Mesenteric fat pad (tissue), 1 donor: ENCODE data around the gene TCIRG1. TPM values are rescaled to one million over a fixed set of nuclear protein-coding genes. Genes with fewer than 3 reads are reported as not detected.
"Not testable (repeated sequence)": the region's sequence is repeated elsewhere in the genome, so short reads cannot be mapped to it uniquely, and the experiment has no call there.

Experiments used
- DNase-seq: peaks from one replicate; pipeline ENCODE4 v3.0.0-alpha.2; 2020; ENCODE audit warnings: low spot score
- long read RNA-seq: library from polyadenylated mRNA; unstranded; transcript quantifications from one replicate; pipeline ENCODE4 v2.0.0, GENCODE V29; 2020
- total RNA-seq: library from RNA; stranded (reverse); fragmentation: NEBNext Ultra II Directional; extraction: Animal tissue kit (Norgen Biotek cat#: 25700); gene quantifications from one replicate; pipeline ENCODE4 v1.2.1, GENCODE V29; 2021
- donor health status: DM: yes; HTN: yes; CAD: no.

Gene TCIRG1, protein sequence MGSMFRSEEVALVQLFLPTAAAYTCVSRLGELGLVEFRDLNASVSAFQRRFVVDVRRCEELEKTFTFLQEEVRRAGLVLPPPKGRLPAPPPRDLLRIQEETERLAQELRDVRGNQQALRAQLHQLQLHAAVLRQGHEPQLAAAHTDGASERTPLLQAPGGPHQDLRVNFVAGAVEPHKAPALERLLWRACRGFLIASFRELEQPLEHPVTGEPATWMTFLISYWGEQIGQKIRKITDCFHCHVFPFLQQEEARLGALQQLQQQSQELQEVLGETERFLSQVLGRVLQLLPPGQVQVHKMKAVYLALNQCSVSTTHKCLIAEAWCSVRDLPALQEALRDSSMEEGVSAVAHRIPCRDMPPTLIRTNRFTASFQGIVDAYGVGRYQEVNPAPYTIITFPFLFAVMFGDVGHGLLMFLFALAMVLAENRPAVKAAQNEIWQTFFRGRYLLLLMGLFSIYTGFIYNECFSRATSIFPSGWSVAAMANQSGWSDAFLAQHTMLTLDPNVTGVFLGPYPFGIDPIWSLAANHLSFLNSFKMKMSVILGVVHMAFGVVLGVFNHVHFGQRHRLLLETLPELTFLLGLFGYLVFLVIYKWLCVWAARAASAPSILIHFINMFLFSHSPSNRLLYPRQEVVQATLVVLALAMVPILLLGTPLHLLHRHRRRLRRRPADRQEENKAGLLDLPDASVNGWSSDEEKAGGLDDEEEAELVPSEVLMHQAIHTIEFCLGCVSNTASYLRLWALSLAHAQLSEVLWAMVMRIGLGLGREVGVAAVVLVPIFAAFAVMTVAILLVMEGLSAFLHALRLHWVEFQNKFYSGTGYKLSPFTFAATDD
- 112 TPM for total RNA-seq
- long read RNA-seq, transcript TCIRG1-201 (20 exons, 2,677 nt): major isoform, 106 of 328 reads
- long read RNA-seq, transcript TCIRG1-213 (15 exons, 2,457 nt): minor isoform, 24 of 328 reads
- long read RNA-seq, partial matches to known transcripts: 80 of 328 reads
- long read RNA-seq, other reads (novel, unspliced or antisense): 114 of 328 reads

DNA sequence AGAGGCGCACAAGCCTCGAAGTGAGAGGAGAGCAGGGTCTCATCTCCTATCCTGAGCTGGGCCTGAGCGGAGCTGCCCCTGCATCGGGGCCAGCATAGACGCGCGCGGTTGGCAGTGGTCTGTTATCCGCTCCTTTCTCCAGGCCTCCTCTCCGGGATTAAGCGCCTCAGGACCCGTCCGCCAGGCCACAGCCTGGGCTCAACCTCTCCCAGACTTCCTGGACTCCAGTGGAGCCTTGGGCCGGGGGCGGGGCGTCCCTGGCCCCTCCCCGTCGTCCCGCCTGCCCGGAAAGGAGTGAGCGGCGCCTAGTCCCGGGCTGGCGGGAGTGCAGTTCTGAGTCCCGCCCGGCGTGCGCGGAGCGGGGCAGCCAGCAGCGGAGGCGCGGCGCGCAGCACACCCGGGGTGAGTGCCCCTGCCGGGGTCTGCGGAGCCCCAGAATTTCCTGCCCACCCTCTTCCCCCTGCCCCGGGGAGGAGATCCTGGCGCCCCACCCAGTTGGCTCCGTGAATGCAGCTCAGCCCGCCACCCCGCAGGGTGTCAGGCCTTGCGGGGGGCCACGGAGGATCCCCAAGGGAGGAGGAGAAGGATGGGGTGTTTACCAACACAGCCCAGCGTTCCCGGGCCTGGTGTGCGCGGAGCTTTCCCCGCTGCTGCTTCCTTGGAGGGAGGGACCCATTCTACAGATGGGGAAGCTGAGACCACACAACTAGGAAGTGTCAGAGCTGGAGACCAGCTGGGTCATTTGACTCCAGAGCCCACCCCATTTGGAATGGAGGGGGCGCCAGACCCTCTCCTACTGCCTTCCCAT, at the start of gene TCIRG1:
Gene TCIRG1, plus strand, starts transcription at position 308 of the 808 bp plus-strand sequence. CDS start 2,247 bp downstream, outside the sequence.
- DNase-seq: peak; percentile 96

DNA sequence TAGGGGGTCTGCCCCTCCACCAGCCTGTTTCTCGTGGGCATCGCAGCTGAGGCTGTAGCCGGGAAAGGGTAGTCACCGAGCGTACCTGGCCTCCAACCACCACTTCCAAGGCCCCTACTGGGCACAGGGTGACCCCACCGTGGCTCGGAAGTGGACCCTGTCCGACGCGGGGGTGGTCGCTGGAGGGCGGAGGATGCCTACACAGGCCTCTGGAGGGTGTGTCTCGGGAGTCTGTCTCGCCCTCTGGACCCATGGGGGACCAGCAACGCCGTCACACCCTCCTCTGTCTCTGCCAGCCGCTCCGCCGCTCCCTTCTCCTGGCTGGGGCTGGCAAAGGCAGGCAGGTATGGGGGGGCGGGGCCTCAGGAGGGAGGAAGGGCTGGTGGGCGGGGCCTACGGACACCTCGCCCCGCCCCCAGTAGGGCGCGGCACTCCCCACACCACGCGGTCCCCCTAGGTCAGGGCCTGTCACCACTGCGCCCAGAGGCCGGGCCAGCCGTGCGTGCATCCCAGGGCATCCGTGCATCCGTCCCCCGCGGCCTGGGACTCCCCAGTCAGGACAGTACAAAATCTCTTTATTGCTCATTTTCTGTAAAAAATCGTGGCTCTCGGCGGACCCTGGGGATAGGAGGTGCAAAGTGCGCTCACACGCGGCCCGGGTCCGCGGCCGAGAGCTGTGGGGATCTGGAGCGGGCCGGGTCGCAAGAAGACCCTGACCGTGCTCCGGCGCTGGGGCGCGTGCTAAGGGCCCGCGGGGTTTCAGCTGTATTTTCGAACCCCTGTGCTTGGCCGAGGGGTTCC, 48.1 kb upstream of the TCIRG1 start:
- not testable (repeated sequence) for DNase-seq

- DNase-seq: not testable (repeated sequence)
Observed at GRCh38 chr11:67991347-67992121, 47.3 kb upstream of the TCIRG1 start.

GRCh38 chr11:67993821-67994220, 45.0 kb upstream of the TCIRG1 start:
- DNase-seq: not testable (repeated sequence)

GRCh38 chr11:67994387-67994786, 44.4 kb upstream of the TCIRG1 start:
- not testable (repeated sequence) for DNase-seq

DNA sequence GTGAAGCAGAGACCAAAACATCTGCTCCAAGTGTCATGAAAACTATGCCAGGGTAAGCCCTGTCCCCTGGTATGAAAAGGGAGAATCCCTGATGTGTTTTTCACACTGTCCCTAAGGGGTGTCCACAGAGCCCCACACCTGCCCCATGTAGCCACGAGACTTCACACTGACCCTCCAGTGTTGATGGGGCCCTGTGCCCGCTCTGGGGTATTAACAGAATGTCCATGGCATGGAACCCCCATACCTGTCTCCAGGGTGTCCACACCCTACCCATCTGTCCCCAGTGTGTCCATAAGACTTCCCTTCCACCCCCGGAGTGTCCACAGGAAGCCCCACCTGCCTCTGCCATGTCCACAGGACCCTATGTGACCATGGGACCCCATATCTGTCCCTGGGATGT, 43.7 kb upstream of the TCIRG1 start:
- not testable (repeated sequence) for DNase-seq

- not testable (repeated sequence) for DNase-seq
Observed at GRCh38 chr11:67995579-67995978, 43.2 kb upstream of the TCIRG1 start.

DNA sequence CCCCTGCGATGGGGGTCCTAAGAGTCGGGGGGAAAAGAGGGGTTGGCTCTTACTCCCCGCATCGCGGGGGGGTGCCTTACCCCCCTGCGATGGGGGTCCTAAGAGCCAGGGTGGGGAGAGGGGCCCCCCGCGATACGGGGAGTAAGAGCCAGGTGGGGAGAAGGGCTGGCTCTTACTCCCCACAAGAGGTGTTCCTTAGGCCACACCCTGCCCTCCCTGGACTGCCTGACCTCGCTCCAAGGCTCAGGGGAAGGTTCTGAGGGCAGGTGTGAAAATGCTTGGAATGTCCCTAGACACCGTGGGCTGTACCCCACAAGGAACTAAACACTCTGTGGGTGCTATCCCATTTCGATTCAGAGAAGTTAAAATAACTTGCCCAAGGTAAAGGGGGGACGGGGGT, 42.8 kb upstream of the TCIRG1 start:
- DNase-seq: no peak

DNA sequence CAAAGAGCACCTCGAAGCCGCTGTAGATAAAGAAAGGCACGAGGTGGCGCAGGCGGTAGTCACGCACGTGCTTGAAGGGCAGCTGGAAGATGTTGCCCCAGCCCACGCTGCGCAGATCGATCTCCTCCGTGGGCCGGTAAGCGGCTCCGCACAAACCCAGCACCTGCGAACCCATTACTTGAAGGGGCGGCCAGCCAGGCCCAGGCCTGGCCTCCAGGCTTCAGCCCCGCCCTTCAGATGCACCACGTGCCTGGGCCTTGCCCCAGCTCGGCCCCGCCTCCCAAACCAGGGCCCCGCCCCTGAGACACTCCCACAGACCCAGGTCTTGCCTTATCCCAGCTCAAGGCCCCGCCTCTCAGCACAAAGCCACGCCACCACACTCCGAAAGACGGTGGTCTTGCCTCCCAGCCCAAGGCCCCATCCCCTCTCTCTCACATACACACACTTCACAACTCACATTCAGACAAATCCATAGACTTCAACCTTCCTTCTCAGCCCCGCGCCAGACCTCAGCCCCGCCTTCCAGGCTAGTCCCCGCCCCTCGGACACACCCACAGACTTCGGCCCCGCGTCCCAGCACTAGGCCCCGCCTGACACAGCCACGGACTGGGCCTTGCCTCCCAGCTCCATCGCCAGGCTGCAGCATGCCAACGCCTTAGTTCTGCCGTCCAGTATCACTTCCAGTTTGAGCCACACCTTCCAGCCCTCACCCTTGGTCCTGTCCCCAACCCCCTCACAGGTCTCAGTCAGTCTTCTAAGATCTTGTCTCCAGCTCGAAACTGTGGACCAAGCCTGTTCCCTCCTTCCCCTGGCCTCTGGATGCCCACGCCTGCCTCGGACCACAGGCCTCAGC, 42.0 kb upstream of the TCIRG1 start:
- no peak for DNase-seq

GRCh38 chr11:67997475-67997921, 41.3 kb upstream of the TCIRG1 start:
- DNase-seq: no peak

- DNase-seq: no peak
Observed at GRCh38 chr11:67998150-67999045, 40.4 kb upstream of the TCIRG1 start.

DNA sequence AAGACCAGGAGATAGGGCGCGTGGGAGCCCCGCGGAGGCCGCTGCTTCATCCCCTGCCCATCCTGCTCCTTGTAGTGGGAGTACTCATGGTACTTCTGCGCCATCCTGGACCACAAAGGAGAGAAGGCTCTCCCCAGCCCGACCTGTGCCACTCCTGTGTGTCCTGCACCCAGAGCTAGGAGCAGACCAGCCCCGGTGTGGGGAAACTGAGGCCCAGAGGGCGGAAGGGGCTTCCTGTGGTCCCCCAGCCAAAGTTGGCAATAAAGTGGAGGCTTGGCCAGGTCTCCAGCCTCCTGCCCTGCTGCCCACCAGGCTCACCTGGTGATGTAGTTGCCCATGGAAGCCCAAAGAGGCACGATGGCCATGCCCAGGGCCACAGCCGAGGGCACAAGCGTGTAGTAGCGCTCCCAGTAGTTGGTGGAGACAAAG, 39.6 kb upstream of the TCIRG1 start:
- no peak for DNase-seq

DNA sequence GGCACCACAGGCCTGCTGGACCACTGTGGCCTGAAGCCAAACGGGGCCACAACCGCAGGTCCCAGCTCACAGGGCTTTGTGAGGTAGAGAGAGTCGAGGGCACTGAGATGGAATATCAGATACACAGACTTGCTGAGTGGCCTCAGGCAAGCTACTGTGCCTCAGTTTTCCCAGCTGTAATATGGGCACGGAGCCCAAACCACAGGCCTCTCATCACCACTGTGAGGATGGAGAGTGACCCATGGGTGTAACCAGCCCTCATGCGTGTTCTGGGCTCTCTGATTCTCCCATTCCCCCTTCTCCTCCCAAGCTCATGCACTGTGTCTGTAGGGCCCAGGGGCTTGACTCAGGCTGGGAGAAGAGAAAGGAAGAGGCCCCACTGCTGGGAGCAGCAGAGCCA, 39.1 kb upstream of the TCIRG1 start:
- DNase-seq: no peak

GRCh38 chr11:68002575-68002937, 36.3 kb upstream of the TCIRG1 start:
- DNase-seq: no peak

DNA sequence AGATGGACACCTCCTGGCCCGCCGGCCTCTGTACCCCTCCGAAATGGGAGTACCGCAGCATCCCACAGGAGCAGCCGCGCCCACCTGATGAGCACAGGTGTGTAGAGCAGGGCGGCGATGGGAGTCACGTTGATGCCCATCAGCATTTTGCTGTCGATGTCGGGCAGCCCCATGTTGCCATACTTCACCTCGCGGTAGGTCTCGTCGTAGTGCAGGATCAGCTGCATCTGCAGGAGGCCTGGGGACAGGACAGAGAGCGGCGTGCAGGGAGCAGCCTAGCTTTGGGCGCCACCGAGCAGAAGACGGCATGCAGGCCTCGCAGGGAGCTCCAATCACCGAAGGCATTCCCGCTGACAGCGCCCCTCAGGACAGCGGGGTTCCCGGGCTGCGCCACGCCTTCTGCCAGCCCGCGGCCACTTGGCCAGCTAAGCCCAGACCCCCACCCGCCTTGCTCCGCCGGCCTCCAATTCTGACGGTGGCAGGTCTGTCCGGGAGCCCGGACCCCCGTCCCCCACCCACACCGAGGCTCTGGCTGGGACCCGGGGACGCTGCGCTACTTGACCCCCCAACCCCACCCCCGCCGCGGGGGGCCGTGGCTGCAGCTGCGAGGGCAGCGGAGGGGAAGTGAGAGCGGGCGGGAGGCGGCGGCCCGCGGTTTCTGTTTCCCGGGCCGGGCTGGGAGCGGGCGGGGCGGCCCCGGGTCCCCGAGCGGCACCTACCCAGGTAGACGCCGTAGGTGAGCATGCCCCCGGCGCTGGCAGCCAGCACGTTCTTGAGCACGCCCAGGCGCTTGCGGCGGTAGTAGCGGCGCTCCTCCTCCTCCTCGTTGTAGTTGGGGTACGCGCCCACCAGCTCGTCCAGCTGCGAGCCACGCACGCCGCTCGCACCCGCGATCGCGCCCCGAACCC, 35.6 kb upstream of the TCIRG1 start:
- no peak for DNase-seq

DNA sequence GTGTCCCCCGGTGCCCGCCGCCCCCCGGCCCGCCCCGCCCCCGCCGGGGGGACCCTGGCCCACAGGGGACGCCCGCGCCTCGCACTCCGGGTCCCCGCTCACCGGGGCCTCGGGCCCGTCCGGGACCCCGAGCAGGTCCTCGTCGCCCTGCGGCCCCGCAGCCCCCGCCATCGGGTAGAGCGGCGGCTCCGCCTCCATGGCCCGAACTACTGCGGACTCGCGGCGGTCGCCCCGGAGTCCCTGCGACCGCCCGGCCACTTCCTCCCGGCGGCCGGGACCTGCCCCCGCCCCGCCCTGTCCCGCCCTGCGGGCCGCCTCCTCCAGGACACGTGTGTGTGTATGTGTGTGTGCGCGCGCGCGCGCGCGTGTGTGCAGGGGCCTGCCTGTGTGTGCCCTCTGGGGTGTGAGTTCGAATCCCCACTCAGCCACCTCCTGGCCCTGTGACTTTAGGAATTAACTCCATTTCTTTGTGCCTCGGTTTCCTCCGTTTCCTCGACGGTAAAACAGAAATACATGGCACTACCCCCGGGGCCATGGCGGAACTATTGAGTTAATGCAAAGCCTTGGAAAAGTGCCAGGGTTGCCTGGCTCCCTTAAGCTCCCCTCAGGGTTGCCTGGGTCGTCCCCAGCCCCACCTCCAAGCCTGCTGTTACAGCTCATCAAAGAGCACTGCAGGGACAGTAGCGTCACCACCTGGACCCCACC, 34.8 kb upstream of the TCIRG1 start, which contains the start of gene UNC93B1:
Gene UNC93B1, minus strand, starts transcription at position 252 of the 705 bp plus-strand sequence. Its CDS starts 54 bp downstream, at position 198.
- peak; percentile 96 for DNase-seq
